Measurements from ENCODE around the gene SVEP1. TPM values are rescaled to one million over a fixed set of nuclear protein-coding genes. Genes with fewer than 3 reads are reported as not detected.
"Not testable (repeated sequence)": the region's sequence is repeated elsewhere in the genome, so short reads cannot be mapped to it uniquely, and the experiment has no call there.

The SVEP1 gene
- total RNA-seq, 4 donors from 2014 or later = 37.2 to 70.4 (median 58.4) TPM

- H3K4me1 ChIP-seq = peaks cover 4 to 11% (median 9%) of the 10 kb centered on the region in 3 donors
- no peak overlapping the region for H3K4me3 ChIP-seq
- H3K36me3 ChIP-seq = no peaks in the 10 kb centered on the region
- H3K27ac ChIP-seq = no peak overlapping the region
- no peak for ATAC-seq
- no peak for TF ChIP-seq CTCF (IDR thresholded peaks at IDR 0.05)
- TF ChIP-seq POLR2A (IDR thresholded peaks at IDR 0.05) = no peak
- TF ChIP-seq POLR2AphosphoS5 (IDR thresholded peaks at IDR 0.05) = no peak
- no peak for TF ChIP-seq EP300 (IDR thresholded peaks at IDR 0.05)
- no peaks in the 10 kb centered on the region for H3K9me3 ChIP-seq
- H3K27me3 ChIP-seq = no peaks in the 10 kb centered on the region
These were observed 47.8 kb downstream of the SVEP1 start for GRCh38 chr9:110531776-110532175.

DNA sequence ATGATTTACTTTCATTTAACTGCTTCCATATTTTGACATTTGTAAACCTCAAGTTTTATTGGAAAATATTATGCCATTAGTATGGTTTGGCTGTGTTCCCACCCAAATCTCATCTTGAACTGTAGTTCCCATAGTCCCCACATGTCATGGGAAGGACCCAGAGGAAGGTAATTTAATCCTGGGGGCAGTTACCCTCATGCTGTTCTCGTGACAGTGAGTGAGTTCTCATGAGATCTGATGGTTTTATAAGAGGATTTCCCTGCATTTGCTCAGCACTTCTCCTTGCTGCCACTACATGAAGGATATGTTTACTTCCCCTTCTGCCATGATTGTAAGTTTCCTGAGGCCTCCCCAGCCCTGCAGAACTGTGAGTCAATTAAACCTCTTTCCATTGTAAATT, 48.3 kb downstream of the SVEP1 start:
- H3K9me3 ChIP-seq, H3K4me3 ChIP-seq, H3K27me3 ChIP-seq, H3K4me1 ChIP-seq, H3K36me3 ChIP-seq, H3K27ac ChIP-seq, ATAC-seq: not testable (repeated sequence)
- WGBS, 2 donors (ENCODE audit: low coverage in 1 of 2) = 50 to 64% methylated on average over 1 of the region's 1 CpG

- Histone ChIP-seq H3K27ac (no peak overlapping the region), H3K4me3 (no peak overlapping the region), H3K27me3 (no peaks in the 10 kb centered on the region), H3K4me1 (no peaks in the 10 kb centered on the region), H3K9me3 (no peaks in the 10 kb centered on the region), H3K36me3 (no peaks in the 10 kb centered on the region)
- TF ChIP-seq EP300 (IDR thresholded peaks at IDR 0.05) (no peak), POLR2AphosphoS5 (IDR thresholded peaks at IDR 0.05) (no peak), POLR2A (IDR thresholded peaks at IDR 0.05) (no peak), CTCF (IDR thresholded peaks at IDR 0.05) (no peak)
- ATAC-seq = no peak
These were observed 50.9 kb downstream of the SVEP1 start for GRCh38 chr9:110528645-110529044.

GRCh38 chr9:110526426-110526825, 53.1 kb downstream of the SVEP1 start:
- 55 to 67% methylated on average over 1 of the region's 1 CpG for WGBS, 2 donors (ENCODE audit: low coverage in 1 of 2)
- TF ChIP-seq POLR2A (IDR thresholded peaks at IDR 0.05) (no peak), POLR2AphosphoS5 (IDR thresholded peaks at IDR 0.05) (no peak), CTCF (IDR thresholded peaks at IDR 0.05) (no peak), EP300 (IDR thresholded peaks at IDR 0.05) (no peak)
- no peaks in the 10 kb centered on the region for H3K4me1 ChIP-seq
- H3K9me3 ChIP-seq = no peaks in the 10 kb centered on the region
- H3K4me3 ChIP-seq = no peak overlapping the region
- no peaks in the 10 kb centered on the region for H3K36me3 ChIP-seq
- no peak for ATAC-seq
- H3K27me3 ChIP-seq = no peaks in the 10 kb centered on the region
- H3K27ac ChIP-seq = no peak overlapping the region

GRCh38 chr9:110521206-110521605, 58.3 kb downstream of the SVEP1 start:
- no peaks in the 10 kb centered on the region for H3K9me3 ChIP-seq
- no peaks in the 10 kb centered on the region for H3K27me3 ChIP-seq
- TF ChIP-seq POLR2AphosphoS5 (IDR thresholded peaks at IDR 0.05) (no peak), CTCF (IDR thresholded peaks at IDR 0.05) (no peak), POLR2A (IDR thresholded peaks at IDR 0.05) (no peak), EP300 (IDR thresholded peaks at IDR 0.05) (no peak)
- no peak overlapping the region for H3K4me3 ChIP-seq
- H3K27ac ChIP-seq = peak overlapping the region in 1 of 4 donors; percentile 9
- H3K4me1 ChIP-seq = peaks cover 0 to 11% (median 0%) of the 10 kb centered on the region in 3 donors
- 100% methylated on average over 1 of the region's 2 CpGs; no CpG with 5 or more reads in 1 of the 2 donors for WGBS, 2 donors (ENCODE audit: low coverage in 1 of 2)
- H3K36me3 ChIP-seq = no peaks in the 10 kb centered on the region
- no peak for ATAC-seq

All from gastroesophageal sphincter (tissue), 4 donors.